B cell (primary cell): ENCODE results near the gene VPS26A. TPM values are rescaled to one million over a fixed set of nuclear protein-coding genes. Genes with fewer than 3 reads are reported as not detected.

Experiments
- ATAC-seq: fragments of 200-7000 bp; cut with Tn5 transposase; one replicate; pipeline ENCODE4 v1.10.0; 2021; ENCODE audit warnings: low read depth, mild to moderate bottlenecking, moderate number of reproducible peaks, moderate library complexity
- CTCF ChIA-PET: fragments of 350-600 bp; sonication (Branson Sonifier 250); formaldehyde crosslinking; loops from one replicate; lab custom pipeline; 2021; ENCODE audit warnings: antibody characterized with exemption, inconsistent platforms; lab: Charles Lee
- POLR2A ChIA-PET: fragments of 350-600 bp; sonication (Branson Sonifier 250); formaldehyde crosslinking; loops from one replicate; lab custom pipeline; 2021; ENCODE audit warnings: antibody characterized with exemption; lab: Charles Lee
- DNase-seq: peaks from one replicate; pipeline ENCODE4 v3.0.0; 2013
- H2AFZ ChIP-seq: 2 replicates; pipeline ENCODE4 v1.6.1; 2012; ENCODE audit warnings: mild to moderate bottlenecking, low read depth, low read length; ENCODE audit not compliant: insufficient read depth, poor library complexity, severe bottlenecking
- H3K27ac ChIP-seq, 2 donors: 1 replicate in 1 of 2; 2 replicates in 1 of 2; pipeline ENCODE4 v1.5.1; 2012 to 2013; ENCODE audit warnings: low read length in 2 of 2, mild to moderate bottlenecking in 2 of 2, moderate library complexity in 1 of 2
- H3K27me3 ChIP-seq, 4 experiments: fragments of 200-600 bp in 1 of 4; sonication (generic) in 1 of 4; replicated peaks in 1 of 4; 1 replicate in 2 of 4; 2 replicates in 2 of 4; pipeline versions ENCODE4 v1.6.1 to v1.7.0; 2013 to 2016; ENCODE audit warnings: low read length in 3 of 4, mild to moderate bottlenecking in 2 of 4, mixed read lengths in 1 of 4, moderate library complexity in 1 of 4; ENCODE audit not compliant: insufficient read depth in 4 of 4, control insufficient read depth in 3 of 4; ENCODE audit errors: control extremely low read depth in 1 of 4
- H3K36me3 ChIP-seq, 2 experiments: replicated peaks in 1 of 2; 1 replicate in 1 of 2; 2 replicates in 1 of 2; pipeline versions ENCODE4 v1.6.1 to v1.7.1; 2013; ENCODE audit warnings: low read length in 1 of 2; ENCODE audit not compliant: insufficient read depth in 2 of 2, control insufficient read depth in 1 of 2; ENCODE audit errors: control extremely low read depth in 1 of 2, extremely low read depth in 1 of 2
- H3K4me1 ChIP-seq, 2 donors: fragments of 200-600 bp in 1 of 2; sonication (generic) in 1 of 2; 1 replicate in 1 of 2; 2 replicates in 1 of 2; pipeline versions ENCODE4 v1.5.1 to v1.6.1; 2013 to 2017; ENCODE audit warnings: low read length in 2 of 2; ENCODE audit not compliant: control insufficient read depth in 2 of 2, insufficient read depth in 2 of 2
- H3K4me2 ChIP-seq: replicated peaks from 2 replicates; pipeline ENCODE3; 2012; ENCODE audit warnings: mild to moderate bottlenecking, low read depth, low read length; ENCODE audit not compliant: poor library complexity, severe bottlenecking
- H3K4me3 ChIP-seq, 5 experiments: fragments of 200-600 bp in 1 of 5; sonication (generic) in 1 of 5; 1 replicate in 3 of 5; 2 replicates in 2 of 5; pipeline versions ENCODE4 v1.5.1 to v1.7.0; 2011 to 2016; ENCODE audit warnings: low read length in 4 of 5, mild to moderate bottlenecking in 4 of 5, low read depth in 2 of 5, control low read depth in 1 of 5, moderate library complexity in 1 of 5; ENCODE audit not compliant: insufficient read depth in 1 of 5; ENCODE audit errors: control extremely low read depth in 1 of 5, extremely low read depth in 1 of 5
- H3K79me2 ChIP-seq: fragments of 200-600 bp; sonication (generic); one replicate; pipeline ENCODE4 v1.6.0; 2016; ENCODE audit warnings: low read length; ENCODE audit not compliant: control insufficient read depth, insufficient read depth
- H3K9ac ChIP-seq: fragments of 200-600 bp; sonication (generic); 2 replicates; pipeline ENCODE4 v1.6.1; 2017; ENCODE audit warnings: mild to moderate bottlenecking, low read length, moderate library complexity
- H3K9me3 ChIP-seq, 3 donors: one replicate each; pipeline versions ENCODE4 v1.6.1 to v1.7.1; 2013; ENCODE audit warnings: low read length in 2 of 3; ENCODE audit not compliant: control insufficient read depth in 2 of 3, insufficient read depth in 1 of 3; ENCODE audit errors: control extremely low read depth in 1 of 3
- H4K20me1 ChIP-seq: 2 replicates; pipeline ENCODE4 v1.6.0; 2012; ENCODE audit warnings: mild to moderate bottlenecking, low read length; ENCODE audit not compliant: insufficient read depth, control insufficient read depth, poor library complexity, severe bottlenecking
- H3K27ac Mint-ChIP-seq: one replicate; pipeline ENCODE4 v1.8.0; 2021; ENCODE audit warnings: mixed read lengths
- H3K27me3 Mint-ChIP-seq: one replicate; pipeline ENCODE4 v1.8.0; 2021; ENCODE audit warnings: mixed read lengths
- H3K4me1 Mint-ChIP-seq: one replicate; pipeline ENCODE4 v1.8.0; 2021; ENCODE audit warnings: mixed read lengths
- H3K4me3 Mint-ChIP-seq: one replicate; pipeline ENCODE4 v1.8.0; 2021; ENCODE audit warnings: mixed read lengths
- H3K9me3 Mint-ChIP-seq: one replicate; pipeline ENCODE4 v1.8.0; 2022; ENCODE audit warnings: mixed read lengths; ENCODE audit not compliant: insufficient read depth
- EZH2 ChIP-seq: IDR thresholded peaks from 2 replicates; pipeline ENCODE4 v1.6.1; 2012; ENCODE audit warnings: borderline replicate concordance, low read depth, mild to moderate bottlenecking, moderate library complexity, low read length; ENCODE audit not compliant: insufficient read depth, poor library complexity, severe bottlenecking
- WGBS: methylation state at CpG from one replicate; pipeline ENCODE4 v1.1.5; 2013; ENCODE audit warnings: missing lambda C conversion rate; ENCODE audit not compliant: insufficient coverage; 5-methylcytosine and 5-hydroxymethylcytosine counted together
- intact Hi-C: fragments of 100-400 bp; cut with micrococcal nuclease; formaldehyde crosslinking; loops from one replicate; pipeline ENCODE4 v1.10.0; 2022
- polyA plus RNA-seq: library from polyadenylated mRNA; depleted of rRNA; stranded (reverse); fragments of >200 nt; gene quantifications from 2 replicates; pipeline ENCODE4 v1.2.3, GENCODE V29; 2012
- total RNA-seq, 2 donors: library from RNA; stranded (reverse); fragments of 120-200 nt in 1 of 2; gene quantifications; 1 replicate in 1 of 2; 2 replicates in 1 of 2; pipeline versions ENCODE4 v1.2.3 to v1.2.4, GENCODE V29; 2013 to 2022
- TF ChIP-seq, protein P1 (sequence below): fragments of 200-600 bp; IDR thresholded peaks from one replicate; pipeline ENCODE4 v1.8.0; 2022; ENCODE audit warnings: antibody characterized with exemption, mild to moderate bottlenecking

VPS26A gene
- total and polyA plus RNA-seq, 2 donors (not counting 1 experiment from before 2014, with no cell fraction given), result 5.0 to 29.9 TPM

GRCh38 chr10:69142983-69143382, 19.0 kb downstream of the VPS26A start:
- H3K27me3 Mint-ChIP-seq, result no peaks in the 10 kb centered on the region
- intact Hi-C loops, result no loop called here
- Histone ChIP-seq H3K9ac (no peak overlapping the region), H3K9me3 (no peaks in the 10 kb centered on the region), H3K36me3 (peaks cover 0 to 3% of the 10 kb centered on the region in 2 experiments), H2AFZ (no peak overlapping the region), H3K27ac (no peak overlapping the region), H3K4me2 (no peak overlapping the region), H3K4me1 (peaks cover 0 to 4% of the 10 kb centered on the region in 2 donors), H4K20me1 (peaks cover 9% of the 10 kb centered on the region), H3K4me3 (no peak overlapping the region), H3K79me2 (peaks cover 81% of the 10 kb centered on the region), H3K27me3 (no peaks in the 10 kb centered on the region)
- DNase-seq (no peak), ATAC-seq (no peak)
- TF ChIP-seq EZH2, result no peak
- TF ChIP-seq, protein P1, sequence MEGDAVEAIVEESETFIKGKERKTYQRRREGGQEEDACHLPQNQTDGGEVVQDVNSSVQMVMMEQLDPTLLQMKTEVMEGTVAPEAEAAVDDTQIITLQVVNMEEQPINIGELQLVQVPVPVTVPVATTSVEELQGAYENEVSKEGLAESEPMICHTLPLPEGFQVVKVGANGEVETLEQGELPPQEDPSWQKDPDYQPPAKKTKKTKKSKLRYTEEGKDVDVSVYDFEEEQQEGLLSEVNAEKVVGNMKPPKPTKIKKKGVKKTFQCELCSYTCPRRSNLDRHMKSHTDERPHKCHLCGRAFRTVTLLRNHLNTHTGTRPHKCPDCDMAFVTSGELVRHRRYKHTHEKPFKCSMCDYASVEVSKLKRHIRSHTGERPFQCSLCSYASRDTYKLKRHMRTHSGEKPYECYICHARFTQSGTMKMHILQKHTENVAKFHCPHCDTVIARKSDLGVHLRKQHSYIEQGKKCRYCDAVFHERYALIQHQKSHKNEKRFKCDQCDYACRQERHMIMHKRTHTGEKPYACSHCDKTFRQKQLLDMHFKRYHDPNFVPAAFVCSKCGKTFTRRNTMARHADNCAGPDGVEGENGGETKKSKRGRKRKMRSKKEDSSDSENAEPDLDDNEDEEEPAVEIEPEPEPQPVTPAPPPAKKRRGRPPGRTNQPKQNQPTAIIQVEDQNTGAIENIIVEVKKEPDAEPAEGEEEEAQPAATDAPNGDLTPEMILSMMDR, result no peak
- POLR2A ChIA-PET, result no interaction called here
- CTCF ChIA-PET, result no interaction called here
- no peak overlapping the region for H3K4me3 Mint-ChIP-seq
- peaks cover 17% of the 10 kb centered on the region for H3K4me1 Mint-ChIP-seq
- H3K9me3 Mint-ChIP-seq, result no peaks in the 10 kb centered on the region
- no CpG with 5 or more reads among the region's 3 CpGs for WGBS
- H3K27ac Mint-ChIP-seq, result no peak overlapping the region

GRCh38 chr10:69145329-69145728, 21.4 kb downstream of the VPS26A start:
- Mint-ChIP-seq H3K27me3 (no peaks in the 10 kb centered on the region), H3K4me1 (peaks cover 20% of the 10 kb centered on the region), H3K27ac (no peak overlapping the region), H3K4me3 (no peak overlapping the region), H3K9me3 (no peaks in the 10 kb centered on the region)
- no peaks in the 10 kb centered on the region for H3K27me3 ChIP-seq
- H2AFZ ChIP-seq, result no peak overlapping the region
- CTCF ChIA-PET, result interaction anchor here (0.7 kb wide), 1 partner anchor 137 kb away, joined by 3 read pairs; no protein-coding TSS in a partner anchor
- H4K20me1 ChIP-seq, result peaks cover 9% of the 10 kb centered on the region
- H3K79me2 ChIP-seq, result peaks cover 91% of the 10 kb centered on the region
- POLR2A ChIA-PET, result no interaction called here
- no CpG with 5 or more reads among the region's 1 CpG for WGBS
- ATAC-seq (no peak), DNase-seq (no peak)
- H3K4me2 ChIP-seq, result no peak overlapping the region
- H3K36me3 ChIP-seq, result peaks cover 0 to 3% of the 10 kb centered on the region in 2 experiments
- H3K4me3 ChIP-seq, result no peak overlapping the region
- TF ChIP-seq EZH2, result no peak
- TF ChIP-seq, protein P1, result no peak
- no peaks in the 10 kb centered on the region for H3K9me3 ChIP-seq
- no peak overlapping the region for H3K9ac ChIP-seq
- intact Hi-C loops, result no loop called here
- H3K4me1 ChIP-seq, result peaks cover 0 to 4% of the 10 kb centered on the region in 2 donors
- no peak overlapping the region for H3K27ac ChIP-seq
